ENCODE results near the gene ADGRG6. TPM values are rescaled to one million over a fixed set of nuclear protein-coding genes. Genes with fewer than 3 reads are reported as not detected.

The ADGRG6 gene
- total and polyA plus RNA-seq, 2 of the 8 experiments (the other 6 are each of a cell fraction or from before 2014, with no cell fraction given): 1.1 to 6.2 TPM

DNA sequence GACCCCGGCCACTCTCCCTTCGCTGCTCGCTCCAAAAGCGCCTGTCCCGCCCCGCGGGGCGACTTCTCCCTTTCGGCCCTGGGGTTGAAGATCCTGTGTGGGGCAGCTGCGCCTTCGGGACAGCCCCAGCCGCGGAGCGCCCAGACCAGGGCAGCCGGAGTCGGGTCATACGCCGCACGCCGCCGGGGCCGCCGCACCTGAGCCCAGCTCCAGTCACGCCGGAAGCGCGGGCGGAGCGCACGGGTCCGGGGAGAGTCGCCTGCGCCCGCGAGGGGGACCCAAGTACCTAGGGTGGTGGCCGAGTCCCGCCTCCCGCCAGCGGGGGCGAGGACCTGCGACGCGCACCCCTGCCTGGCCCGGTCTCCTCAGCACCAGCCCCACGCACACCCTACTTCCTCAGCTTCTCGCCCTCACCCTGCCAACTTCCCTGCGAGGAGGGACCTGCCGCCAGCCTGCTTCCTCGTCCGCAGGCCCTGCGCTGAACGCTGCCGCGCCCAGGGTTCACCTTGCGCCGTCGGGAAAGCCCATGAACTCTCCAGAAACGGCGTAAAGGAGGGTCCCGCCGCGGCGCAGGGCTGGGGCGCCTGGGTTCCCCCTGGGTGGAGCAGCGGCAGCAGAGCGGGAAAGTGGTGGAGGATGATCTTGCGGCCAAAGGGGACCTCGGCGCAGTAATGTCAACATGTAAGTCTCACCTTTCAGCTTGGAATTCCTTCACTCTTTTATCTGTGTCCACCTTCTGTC is at the start of gene ADGRG6 (continued):
- TF ChIP-seq, protein P1, sequence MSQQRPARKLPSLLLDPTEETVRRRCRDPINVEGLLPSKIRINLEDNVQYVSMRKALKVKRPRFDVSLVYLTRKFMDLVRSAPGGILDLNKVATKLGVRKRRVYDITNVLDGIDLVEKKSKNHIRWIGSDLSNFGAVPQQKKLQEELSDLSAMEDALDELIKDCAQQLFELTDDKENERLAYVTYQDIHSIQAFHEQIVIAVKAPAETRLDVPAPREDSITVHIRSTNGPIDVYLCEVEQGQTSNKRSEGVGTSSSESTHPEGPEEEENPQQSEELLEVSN (IDR thresholded peaks at IDR 0.05): peak; percentile 90
- TF ChIP-seq CTBP2 (IDR thresholded peaks at IDR 0.05; ENCODE audit: borderline replicate concordance, insufficient read depth, insufficient read length, low read length): no peak
- TF ChIP-seq CBX5 (IDR thresholded peaks at IDR 0.05; ENCODE audit: low read depth, low read length): no peak
- TF ChIP-seq SUZ12 (IDR thresholded peaks at IDR 0.05; ENCODE audit: low read length): peak; percentile 89
- no peak for TF ChIP-seq SP2 (IDR thresholded peaks at IDR 0.05; ENCODE audit: low read length)
- TF ChIP-seq TEAD4 (IDR thresholded peaks at IDR 0.05; ENCODE audit: low read depth, low read length): no peak
- TF ChIP-seq, protein P2, sequence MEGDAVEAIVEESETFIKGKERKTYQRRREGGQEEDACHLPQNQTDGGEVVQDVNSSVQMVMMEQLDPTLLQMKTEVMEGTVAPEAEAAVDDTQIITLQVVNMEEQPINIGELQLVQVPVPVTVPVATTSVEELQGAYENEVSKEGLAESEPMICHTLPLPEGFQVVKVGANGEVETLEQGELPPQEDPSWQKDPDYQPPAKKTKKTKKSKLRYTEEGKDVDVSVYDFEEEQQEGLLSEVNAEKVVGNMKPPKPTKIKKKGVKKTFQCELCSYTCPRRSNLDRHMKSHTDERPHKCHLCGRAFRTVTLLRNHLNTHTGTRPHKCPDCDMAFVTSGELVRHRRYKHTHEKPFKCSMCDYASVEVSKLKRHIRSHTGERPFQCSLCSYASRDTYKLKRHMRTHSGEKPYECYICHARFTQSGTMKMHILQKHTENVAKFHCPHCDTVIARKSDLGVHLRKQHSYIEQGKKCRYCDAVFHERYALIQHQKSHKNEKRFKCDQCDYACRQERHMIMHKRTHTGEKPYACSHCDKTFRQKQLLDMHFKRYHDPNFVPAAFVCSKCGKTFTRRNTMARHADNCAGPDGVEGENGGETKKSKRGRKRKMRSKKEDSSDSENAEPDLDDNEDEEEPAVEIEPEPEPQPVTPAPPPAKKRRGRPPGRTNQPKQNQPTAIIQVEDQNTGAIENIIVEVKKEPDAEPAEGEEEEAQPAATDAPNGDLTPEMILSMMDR (IDR thresholded peaks at IDR 0.05; ENCODE audit: control extremely low read depth in 1 of 3, insufficient read depth in 1 of 3, low read depth in 1 of 3, low read length in 3 of 3): peak in 2 of 3 experiments; percentile 6 to 18; a peak in 2 of 4 replicates
- TF ChIP-seq SAP30 (IDR thresholded peaks at IDR 0.05; ENCODE audit: insufficient read depth, insufficient replicate concordance, low read length): no peak
- 0 out of 2 replicates have a peak, but pooled peaks have one; percentile 45 for TF ChIP-seq TBP (IDR thresholded peaks at IDR 0.05; ENCODE audit: low read depth, low read length)
- peak; percentile 60 for TF ChIP-seq EZH2 (IDR thresholded peaks at IDR 0.05; ENCODE audit: low read depth, low read length, severe bottlenecking)

Data from H1 (cell line).